ENCODE results near the gene LRRC18.

LRRC18 gene

GRCh38 chr10:48943096-48943495 lies 3.5 kb upstream of the LRRC18 start:
- Histone ChIP-seq H3K9ac (ENCODE audit: low read length) (no peak overlapping the region), H3K4me1 (ENCODE audit: control insufficient read depth, insufficient read depth, low read length) (peaks cover 8% of the 10 kb centered on the region), H3K27me3 (ENCODE audit: control insufficient read depth, insufficient read depth, low read length) (no peaks in the 10 kb centered on the region), H3K9me3 (ENCODE audit: control insufficient read depth, low read length) (no peaks in the 10 kb centered on the region), H3K36me3 (ENCODE audit: control insufficient read depth, insufficient read depth, low read length) (no peaks in the 10 kb centered on the region), H3K4me3 (ENCODE audit: low read length) (no peak overlapping the region)

- Histone ChIP-seq H3K9ac (ENCODE audit: low read length) (no peak overlapping the region), H3K36me3 (ENCODE audit: control insufficient read depth, insufficient read depth, low read length) (no peaks in the 10 kb centered on the region), H3K9me3 (ENCODE audit: control insufficient read depth, low read length) (no peaks in the 10 kb centered on the region), H3K4me1 (ENCODE audit: control insufficient read depth, insufficient read depth, low read length) (peaks cover 3% of the 10 kb centered on the region), H3K27me3 (ENCODE audit: control insufficient read depth, insufficient read depth, low read length) (no peaks in the 10 kb centered on the region), H3K4me3 (ENCODE audit: low read length) (no peak overlapping the region)
Observed at GRCh38 chr10:48941427-48942075, 1.9 kb upstream of the LRRC18 start.

- Histone ChIP-seq H3K4me1 (ENCODE audit: control insufficient read depth, insufficient read depth, low read length) (no peaks in the 10 kb centered on the region), H3K9me3 (ENCODE audit: control insufficient read depth, low read length) (no peaks in the 10 kb centered on the region), H3K9ac (ENCODE audit: low read length) (no peak overlapping the region), H3K27me3 (ENCODE audit: control insufficient read depth, insufficient read depth, low read length) (no peaks in the 10 kb centered on the region), H3K4me3 (ENCODE audit: low read length) (no peak overlapping the region), H3K36me3 (ENCODE audit: control insufficient read depth, insufficient read depth, low read length) (no peaks in the 10 kb centered on the region)
Observed at GRCh38 chr10:48940958-48941357, 1.3 kb upstream of the LRRC18 start.

GRCh38 chr10:48940372-48940771 lies 732 bp upstream of the LRRC18 start:
- no peaks in the 10 kb centered on the region for H3K36me3 ChIP-seq (ENCODE audit: control insufficient read depth, insufficient read depth, low read length)
- no peaks in the 10 kb centered on the region for H3K4me1 ChIP-seq (ENCODE audit: control insufficient read depth, insufficient read depth, low read length)
- H3K27me3 ChIP-seq (ENCODE audit: control insufficient read depth, insufficient read depth, low read length): no peaks in the 10 kb centered on the region
- no peak overlapping the region for H3K9ac ChIP-seq (ENCODE audit: low read length)
- H3K9me3 ChIP-seq (ENCODE audit: control insufficient read depth, low read length): no peaks in the 10 kb centered on the region
- no peak overlapping the region for H3K4me3 ChIP-seq (ENCODE audit: low read length)

- no peaks in the 10 kb centered on the region for H3K27me3 ChIP-seq (ENCODE audit: control insufficient read depth, insufficient read depth, low read length)
- no peaks in the 10 kb centered on the region for H3K36me3 ChIP-seq (ENCODE audit: control insufficient read depth, insufficient read depth, low read length)
- H3K9me3 ChIP-seq (ENCODE audit: control insufficient read depth, low read length): no peaks in the 10 kb centered on the region
- no peak overlapping the region for H3K4me3 ChIP-seq (ENCODE audit: low read length)
- H3K9ac ChIP-seq (ENCODE audit: low read length): no peak overlapping the region
- peaks cover 3% of the 10 kb centered on the region for H3K4me1 ChIP-seq (ENCODE audit: control insufficient read depth, insufficient read depth, low read length)
Observed at GRCh38 chr10:48938990-48939536, 577 bp downstream of the LRRC18 start.

GRCh38 chr10:48938281-48938680 lies 1.4 kb downstream of the LRRC18 start:
- Histone ChIP-seq H3K4me1 (ENCODE audit: control insufficient read depth, insufficient read depth, low read length) (peaks cover 3% of the 10 kb centered on the region), H3K9ac (ENCODE audit: low read length) (no peak overlapping the region), H3K27me3 (ENCODE audit: control insufficient read depth, insufficient read depth, low read length) (no peaks in the 10 kb centered on the region), H3K4me3 (ENCODE audit: low read length) (no peak overlapping the region), H3K36me3 (ENCODE audit: control insufficient read depth, insufficient read depth, low read length) (no peaks in the 10 kb centered on the region), H3K9me3 (ENCODE audit: control insufficient read depth, low read length) (no peaks in the 10 kb centered on the region)

GRCh38 chr10:48937796-48938195 lies 1.8 kb downstream of the LRRC18 start:
- no peaks in the 10 kb centered on the region for H3K36me3 ChIP-seq (ENCODE audit: control insufficient read depth, insufficient read depth, low read length)
- no peaks in the 10 kb centered on the region for H3K9me3 ChIP-seq (ENCODE audit: control insufficient read depth, low read length)
- H3K4me1 ChIP-seq (ENCODE audit: control insufficient read depth, insufficient read depth, low read length): peaks cover 3% of the 10 kb centered on the region
- no peaks in the 10 kb centered on the region for H3K27me3 ChIP-seq (ENCODE audit: control insufficient read depth, insufficient read depth, low read length)
- no peak overlapping the region for H3K9ac ChIP-seq (ENCODE audit: low read length)
- H3K4me3 ChIP-seq (ENCODE audit: low read length): no peak overlapping the region

GRCh38 chr10:48935577-48935976 lies 4.1 kb downstream of the LRRC18 start:
- Histone ChIP-seq H3K27me3 (ENCODE audit: control insufficient read depth, insufficient read depth, low read length) (no peaks in the 10 kb centered on the region), H3K4me3 (ENCODE audit: low read length) (no peak overlapping the region), H3K4me1 (ENCODE audit: control insufficient read depth, insufficient read depth, low read length) (peaks cover 3% of the 10 kb centered on the region), H3K9ac (ENCODE audit: low read length) (no peak overlapping the region), H3K36me3 (ENCODE audit: control insufficient read depth, insufficient read depth, low read length) (no peaks in the 10 kb centered on the region), H3K9me3 (ENCODE audit: control insufficient read depth, low read length) (no peaks in the 10 kb centered on the region)

- H3K4me3 ChIP-seq (ENCODE audit: low read length): no peak overlapping the region
- H3K4me1 ChIP-seq (ENCODE audit: control insufficient read depth, insufficient read depth, low read length): peaks cover 3% of the 10 kb centered on the region
- H3K9ac ChIP-seq (ENCODE audit: low read length): no peak overlapping the region
- no peaks in the 10 kb centered on the region for H3K36me3 ChIP-seq (ENCODE audit: control insufficient read depth, insufficient read depth, low read length)
- H3K27me3 ChIP-seq (ENCODE audit: control insufficient read depth, insufficient read depth, low read length): no peaks in the 10 kb centered on the region
- no peaks in the 10 kb centered on the region for H3K9me3 ChIP-seq (ENCODE audit: control insufficient read depth, low read length)
Observed at GRCh38 chr10:48934672-48935501, 4.8 kb downstream of the LRRC18 start.

GRCh38 chr10:48932831-48933664 lies 6.6 kb downstream of the LRRC18 start:
- Histone ChIP-seq H3K4me3 (ENCODE audit: low read length) (no peak overlapping the region), H3K4me1 (ENCODE audit: control insufficient read depth, insufficient read depth, low read length) (peaks cover 3% of the 10 kb centered on the region), H3K9me3 (ENCODE audit: control insufficient read depth, low read length) (no peaks in the 10 kb centered on the region), H3K36me3 (ENCODE audit: control insufficient read depth, insufficient read depth, low read length) (no peaks in the 10 kb centered on the region), H3K9ac (ENCODE audit: low read length) (no peak overlapping the region), H3K27me3 (ENCODE audit: control insufficient read depth, insufficient read depth, low read length) (no peaks in the 10 kb centered on the region)

GRCh38 chr10:48931188-48931587 lies 8.5 kb downstream of the LRRC18 start:
- H3K4me1 ChIP-seq (ENCODE audit: control insufficient read depth, insufficient read depth, low read length): peaks cover 3% of the 10 kb centered on the region
- no peaks in the 10 kb centered on the region for H3K36me3 ChIP-seq (ENCODE audit: control insufficient read depth, insufficient read depth, low read length)
- H3K27me3 ChIP-seq (ENCODE audit: control insufficient read depth, insufficient read depth, low read length): no peaks in the 10 kb centered on the region

More at GRCh38 chr10:48931188-48931587, 8.5 kb downstream of the LRRC18 start:
- Histone ChIP-seq H3K9ac (ENCODE audit: low read length) (no peak overlapping the region), H3K9me3 (ENCODE audit: control insufficient read depth, low read length) (no peaks in the 10 kb centered on the region), H3K4me3 (ENCODE audit: low read length) (no peak overlapping the region)

Measured in mucosa of stomach (tissue), 1 donor.